GM23338 (cell line): ENCODE data around the gene LDLRAD3. TPM values are rescaled to one million over a fixed set of nuclear protein-coding genes. Genes with fewer than 3 reads are reported as not detected.

ENCODE experiments used
- ATAC-seq: fragments of 200-7000 bp; cut with Tn5 transposase; 3 replicates; pipeline ENCODE4 v1.9.1; 2020
- DNase-seq: peaks from one replicate; pipeline ENCODE4 v3.0.0-alpha.2; 2015; ENCODE audit warnings: low spot score
- H2AFZ ChIP-seq: fragments of 200-600 bp; sonication (generic); 2 replicates; pipeline ENCODE4 v1.8.0; 2016; ENCODE audit warnings: antibody characterized with exemption, mild to moderate bottlenecking, moderate library complexity
- H3F3A ChIP-seq: fragments of 200-600 bp; sonication (generic); replicated peaks from 2 replicates; pipeline ENCODE4 v1.8.0; 2017; ENCODE audit warnings: antibody characterized with exemption, mixed run types, low read depth
- H3K27ac ChIP-seq: fragments of 200-600 bp; sonication (generic); 2 replicates; pipeline ENCODE4 v1.6.1; 2016; ENCODE audit warnings: low read depth
- H3K27me3 ChIP-seq: fragments of 200-600 bp; sonication (generic); 2 replicates; pipeline ENCODE4 v1.8.0; 2016; ENCODE audit warnings: mild to moderate bottlenecking, mixed run types, moderate library complexity; ENCODE audit not compliant: insufficient read depth
- H3K36me3 ChIP-seq: fragments of 200-600 bp; sonication (generic); 2 replicates; pipeline ENCODE4 v1.8.0; 2016; ENCODE audit warnings: mild to moderate bottlenecking; ENCODE audit not compliant: insufficient read depth
- H3K4me1 ChIP-seq: fragments of 200-600 bp; sonication (generic); 2 replicates; pipeline ENCODE4 v1.8.0; 2016; ENCODE audit warnings: mild to moderate bottlenecking, moderate library complexity; ENCODE audit not compliant: insufficient read depth
- H3K4me2 ChIP-seq: fragments of 200-600 bp; sonication (generic); 2 replicates; pipeline ENCODE4 v1.7.1; 2017; ENCODE audit warnings: mixed run types
- H3K4me3 ChIP-seq: fragments of 200-600 bp; sonication (generic); 2 replicates; pipeline ENCODE4 v1.6.1; 2016; ENCODE audit warnings: mixed run types
- H3K79me2 ChIP-seq: fragments of 200-600 bp; sonication (generic); replicated peaks from 2 replicates; pipeline ENCODE4 v1.8.0; 2017; ENCODE audit warnings: mild to moderate bottlenecking; ENCODE audit not compliant: insufficient read depth
- H3K9me2 ChIP-seq: fragments of 200-600 bp; sonication (generic); 2 replicates; pipeline ENCODE4 v1.8.0; 2017; ENCODE audit not compliant: insufficient read depth
- H4K20me1 ChIP-seq: fragments of 200-600 bp; sonication (generic); replicated peaks from 2 replicates; pipeline ENCODE4 v1.8.0; 2017; ENCODE audit warnings: mild to moderate bottlenecking; ENCODE audit not compliant: insufficient read depth
- H3K27ac Mint-ChIP-seq: 2 replicates; pipeline ENCODE4 v1.8.0; 2020; ENCODE audit warnings: inconsistent platforms, mild to moderate bottlenecking, moderate library complexity, mixed read lengths
- H3K27me3 Mint-ChIP-seq: 3 replicates; pipeline ENCODE4 v1.8.0; 2022; ENCODE audit warnings: low read depth, mild to moderate bottlenecking, moderate library complexity, mixed read lengths, inconsistent platforms; ENCODE audit not compliant: insufficient read depth, poor library complexity
- H3K36me3 Mint-ChIP-seq: 3 replicates; pipeline ENCODE4 v1.8.0; 2021; ENCODE audit warnings: low read depth, mild to moderate bottlenecking, inconsistent platforms, moderate library complexity, mixed read lengths
- H3K4me1 Mint-ChIP-seq: 3 replicates; pipeline ENCODE4 v1.8.0; 2020; ENCODE audit warnings: mild to moderate bottlenecking, inconsistent platforms, mixed read lengths
- H3K4me3 Mint-ChIP-seq: 3 replicates; pipeline ENCODE4 v1.8.0; 2021; ENCODE audit warnings: moderate library complexity, mild to moderate bottlenecking, inconsistent platforms, mixed read lengths
- H3K9me3 Mint-ChIP-seq: 3 replicates; pipeline ENCODE4 v1.8.0; 2020; ENCODE audit warnings: moderate library complexity, mild to moderate bottlenecking, inconsistent platforms, mixed read lengths
- CREB1 ChIP-seq: fragments of 250-450 bp; sonication (Bioruptor Pico); IDR thresholded peaks from 2 replicates; pipeline ENCODE4 v1.5.0; 2020; ENCODE audit warnings: low read depth, mild to moderate bottlenecking, moderate library complexity
- CTCF ChIP-seq, 2 experiments: fragments of 200-600 bp in 1 of 2; sonication (generic) in 1 of 2; conservative IDR thresholded peaks; 2 replicates each; pipeline versions ENCODE4 v1.5.1 to v1.6.1; 2016 to 2017; ENCODE audit warnings: antibody characterized with exemption in 2 of 2, low read depth in 2 of 2, mild to moderate bottlenecking in 2 of 2, moderate library complexity in 1 of 2
- ETS1 ChIP-seq: IDR thresholded peaks from 2 replicates; pipeline ENCODE4 v1.6.1; 2016; ENCODE audit warnings: antibody characterized with exemption
- EZH2 ChIP-seq: fragments of 200-600 bp; sonication (generic); IDR thresholded peaks from one replicate; pipeline ENCODE4 v1.8.0; 2017; ENCODE audit warnings: antibody characterized with exemption, mild to moderate bottlenecking, low read depth; ENCODE audit not compliant: unreplicated experiment
- EZH2phosphoT487 ChIP-seq: fragments of 200-600 bp; sonication (generic); IDR thresholded peaks from one replicate; pipeline ENCODE4 v1.8.1; 2018; ENCODE audit warnings: antibody characterized with exemption; ENCODE audit not compliant: unreplicated experiment
- JUNB ChIP-seq: IDR thresholded peaks from one replicate; pipeline ENCODE4 v1.6.1; 2016; ENCODE audit warnings: antibody characterized with exemption; ENCODE audit not compliant: unreplicated experiment
- STAT1 ChIP-seq: IDR thresholded peaks from one replicate; pipeline ENCODE4 v1.6.1; 2016; ENCODE audit warnings: antibody characterized with exemption; ENCODE audit not compliant: unreplicated experiment
- ZNF114 ChIP-seq: fragments of 250-450 bp; sonication (Bioruptor Pico); IDR thresholded peaks from 2 replicates; pipeline ENCODE4 v1.5.0; 2020; ENCODE audit warnings: mild to moderate bottlenecking, moderate library complexity
- ZNF331 ChIP-seq: fragments of 250-450 bp; sonication (Bioruptor Pico); IDR thresholded peaks from 2 replicates; pipeline ENCODE4 v1.5.0; 2020; ENCODE audit warnings: low read depth, mild to moderate bottlenecking, moderate library complexity
- ZNF462 ChIP-seq: fragments of 250-450 bp; sonication (Bioruptor Pico); IDR thresholded peaks from 2 replicates; pipeline ENCODE4 v1.5.0; 2020; ENCODE audit warnings: mild to moderate bottlenecking, moderate library complexity
- polyA plus RNA-seq: library from polyadenylated mRNA; unstranded; fragments of >200 nt; fragmentation: Nextera tagmentation; extraction: Ambion mirVana; gene quantifications from 2 replicates; pipeline ENCODE4 v1.2.1, GENCODE V29; 2016
- total RNA-seq: library from RNA; depleted of rRNA; stranded (reverse); fragments of >200 nt; shearing (Covaris generic); gene quantifications from 2 replicates; pipeline ENCODE4 v1.2.3, GENCODE V29; 2014

Gene LDLRAD3
- total and polyA plus RNA-seq, 2 experiments from 2014 or later, result 8.5 to 19.4 TPM

- TF ChIP-seq EZH2, result no peak
- TF ChIP-seq ETS1, result no peak
- TF ChIP-seq STAT1, result no peak
- TF ChIP-seq CTCF (conservative IDR thresholded peaks at IDR 0.05; ENCODE audit: low read depth in 2 of 2), result no peak
- TF ChIP-seq EZH2phosphoT487, result no peak
- TF ChIP-seq CREB1 (CRISPR knock-in tag), result no peak
- TF ChIP-seq JUNB, result no peak
Measured at GRCh38 chr11:36247493-36247892, 303.6 kb downstream of the LDLRAD3 start (continued).

GRCh38 chr11:36248436-36248835 lies 304.6 kb downstream of the LDLRAD3 start:
- no peaks in the 10 kb centered on the region for H3K79me2 ChIP-seq
- H3K9me3 Mint-ChIP-seq, result no peaks in the 10 kb centered on the region

GRCh38 chr11:36249246-36249645 lies 305.4 kb downstream of the LDLRAD3 start:
- Histone ChIP-seq H3K4me2 (no peak overlapping the region), H3K79me2 (no peaks in the 10 kb centered on the region), H2AFZ (no peak overlapping the region), H3K9me2 (peaks cover 19% of the 10 kb centered on the region), H3F3A (no peaks in the 10 kb centered on the region), H3K4me3 (no peak overlapping the region), H3K27ac (no peak overlapping the region), H4K20me1 (no peaks in the 10 kb centered on the region), H3K4me1 (no peaks in the 10 kb centered on the region), H3K36me3 (no peaks in the 10 kb centered on the region), H3K27me3 (no peaks in the 10 kb centered on the region)
- Mint-ChIP-seq H3K27me3 (no peaks in the 10 kb centered on the region), H3K9me3 (no peaks in the 10 kb centered on the region), H3K4me1 (no peaks in the 10 kb centered on the region; the same call in 1 of the 3 replicates), H3K27ac (no peak overlapping the region), H3K36me3 (no peaks in the 10 kb centered on the region; the same call in 2 of the 3 replicates), H3K4me3 (no peak overlapping the region)
- no peak for ATAC-seq
- TF ChIP-seq ZNF462 (CRISPR knock-in tag), result no peak
- TF ChIP-seq JUNB, result no peak
- TF ChIP-seq CREB1 (CRISPR knock-in tag), result no peak
- no peak for DNase-seq

More at GRCh38 chr11:36248436-36248835, 304.6 kb downstream of the LDLRAD3 start:
- Mint-ChIP-seq H3K4me3 (no peak overlapping the region), H3K27me3 (no peaks in the 10 kb centered on the region), H3K36me3 (no peaks in the 10 kb centered on the region; the same call in 2 of the 3 replicates), H3K4me1 (no peaks in the 10 kb centered on the region; the same call in 2 of the 3 replicates), H3K27ac (no peak overlapping the region)
- no peak overlapping the region for H2AFZ ChIP-seq
- DNase-seq (no peak), ATAC-seq (no peak)
- H3K9me2 ChIP-seq, result peaks cover 19% of the 10 kb centered on the region
- H4K20me1 ChIP-seq, result no peaks in the 10 kb centered on the region
- no peaks in the 10 kb centered on the region for H3K4me1 ChIP-seq
- H3K27ac ChIP-seq, result no peak overlapping the region
- no peaks in the 10 kb centered on the region for H3K36me3 ChIP-seq
- no peak overlapping the region for H3K4me3 ChIP-seq
- no peak for TF ChIP-seq ZNF331 (CRISPR knock-in tag)
- TF ChIP-seq ZNF114, result no peak
- no peak for TF ChIP-seq EZH2phosphoT487
- no peak overlapping the region for H3K4me2 ChIP-seq
- H3K27me3 ChIP-seq, result no peaks in the 10 kb centered on the region
- H3F3A ChIP-seq, result no peaks in the 10 kb centered on the region
